NK-92 (cell line): ENCODE data around the gene TCOF1.

Experiments used
- DNase-seq: peaks from one replicate; lab custom pipeline; 2025; ENCODE audit not compliant: unreplicated experiment; lab: John Stamatoyannopoulos, UW

Gene TCOF1

GRCh38 chr5:150322202-150322601 is 35.3 kb upstream of the TCOF1 start:
- no peak for DNase-seq

GRCh38 chr5:150323092-150323491 is 34.4 kb upstream of the TCOF1 start:
- no peak for DNase-seq

GRCh38 chr5:150323819-150324218 is 33.7 kb upstream of the TCOF1 start:
- no peak for DNase-seq

GRCh38 chr5:150325426-150325825 is 32.1 kb upstream of the TCOF1 start:
- no peak for DNase-seq

GRCh38 chr5:150326707-150327106 is 30.8 kb upstream of the TCOF1 start:
- no peak for DNase-seq

- no peak for DNase-seq
Measured at GRCh38 chr5:150327139-150327538, 30.4 kb upstream of the TCOF1 start.

GRCh38 chr5:150328515-150328914 is 29.0 kb upstream of the TCOF1 start:
- DNase-seq, result no peak

GRCh38 chr5:150329038-150329437 is 28.5 kb upstream of the TCOF1 start:
- DNase-seq, result no peak

GRCh38 chr5:150329881-150330876 is 27.3 kb upstream of the TCOF1 start:
- no peak for DNase-seq

- no peak for DNase-seq
Measured at GRCh38 chr5:150333400-150333799, 24.1 kb upstream of the TCOF1 start.

GRCh38 chr5:150335778-150336177 is 21.7 kb upstream of the TCOF1 start:
- DNase-seq, result no peak

GRCh38 chr5:150338546-150338945 is 19.0 kb upstream of the TCOF1 start:
- no peak for DNase-seq

- no peak for DNase-seq
Measured at GRCh38 chr5:150339165-150339564, 18.3 kb upstream of the TCOF1 start.

- no peak for DNase-seq
Measured at GRCh38 chr5:150339841-150340240, 17.7 kb upstream of the TCOF1 start.

- DNase-seq, result no peak
Measured at GRCh38 chr5:150340614-150341255, 16.8 kb upstream of the TCOF1 start.

GRCh38 chr5:150341331-150341730 is 16.2 kb upstream of the TCOF1 start:
- no peak for DNase-seq

GRCh38 chr5:150341989-150342388 is 15.5 kb upstream of the TCOF1 start:
- no peak for DNase-seq

- no peak for DNase-seq
Measured at GRCh38 chr5:150342583-150342982, 14.9 kb upstream of the TCOF1 start.

- no peak for DNase-seq
Measured at GRCh38 chr5:150343994-150344631, 13.4 kb upstream of the TCOF1 start.

GRCh38 chr5:150345716-150346115 is 11.8 kb upstream of the TCOF1 start:
- no peak for DNase-seq

GRCh38 chr5:150346592-150346991 is 10.9 kb upstream of the TCOF1 start:
- no peak for DNase-seq

- no peak for DNase-seq
Measured at GRCh38 chr5:150347003-150347402, 10.5 kb upstream of the TCOF1 start.
